GM10266 (cell line): ENCODE data around the gene MTARC1.

Experiments used
- DNase-seq: peaks from one replicate; pipeline ENCODE4 v3.0.0; 2012; ENCODE audit errors: extremely low spot score
- TF ChIP-seq, protein P1 (sequence below): IDR thresholded peaks from 2 replicates; pipeline ENCODE4 v1.5.1; 2012; ENCODE audit warnings: mild to moderate bottlenecking, low read depth; ENCODE audit not compliant: control insufficient read depth, insufficient read depth; ENCODE audit errors: missing control alignments

Gene MTARC1

DNA sequence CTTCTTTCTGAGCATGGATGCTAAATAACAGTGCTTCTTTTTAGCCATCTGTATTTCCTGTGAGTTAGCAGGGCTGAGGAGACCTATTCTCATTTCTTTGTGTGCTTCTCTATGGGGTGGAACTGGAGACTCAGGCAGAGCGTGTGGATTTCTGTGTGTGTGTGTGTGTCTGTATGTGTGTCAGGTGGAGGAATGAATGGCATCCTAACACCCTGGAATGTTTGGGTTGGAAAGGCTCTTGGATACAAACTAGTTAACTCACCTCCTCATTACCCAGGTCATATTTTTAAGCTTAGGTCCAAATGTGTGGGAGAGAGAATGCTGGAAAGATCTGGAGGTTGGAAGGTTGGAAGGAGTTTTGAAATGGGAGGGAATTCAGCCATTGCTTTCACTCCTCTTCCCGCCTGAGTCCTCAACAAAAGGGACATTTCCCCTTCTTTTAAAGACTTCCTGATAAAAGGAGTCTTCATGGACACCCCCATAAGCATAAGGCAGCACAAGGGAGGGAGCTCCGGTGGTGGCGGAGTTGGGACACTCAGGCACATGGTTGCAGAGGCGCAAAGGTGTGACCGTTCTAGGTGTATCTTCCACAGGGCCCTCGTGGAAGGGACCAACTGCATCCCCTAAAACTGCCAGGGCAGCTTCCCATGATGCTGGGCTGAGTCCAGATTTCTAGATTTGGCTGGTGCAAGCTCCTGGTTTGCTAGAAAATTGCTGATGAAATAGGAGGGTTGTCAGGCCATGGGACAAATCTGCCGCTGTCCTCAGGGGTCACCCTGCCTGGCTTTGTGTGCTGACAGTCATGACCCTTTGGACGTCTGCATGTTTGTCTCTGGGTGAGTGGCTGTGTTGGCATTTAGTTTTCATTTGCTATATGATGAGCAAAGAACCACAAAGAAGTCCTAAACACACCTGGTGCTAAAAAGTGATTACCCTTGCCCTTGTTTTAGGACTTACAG is 37.6 kb downstream of the MTARC1 start:
- TF ChIP-seq, protein P1, sequence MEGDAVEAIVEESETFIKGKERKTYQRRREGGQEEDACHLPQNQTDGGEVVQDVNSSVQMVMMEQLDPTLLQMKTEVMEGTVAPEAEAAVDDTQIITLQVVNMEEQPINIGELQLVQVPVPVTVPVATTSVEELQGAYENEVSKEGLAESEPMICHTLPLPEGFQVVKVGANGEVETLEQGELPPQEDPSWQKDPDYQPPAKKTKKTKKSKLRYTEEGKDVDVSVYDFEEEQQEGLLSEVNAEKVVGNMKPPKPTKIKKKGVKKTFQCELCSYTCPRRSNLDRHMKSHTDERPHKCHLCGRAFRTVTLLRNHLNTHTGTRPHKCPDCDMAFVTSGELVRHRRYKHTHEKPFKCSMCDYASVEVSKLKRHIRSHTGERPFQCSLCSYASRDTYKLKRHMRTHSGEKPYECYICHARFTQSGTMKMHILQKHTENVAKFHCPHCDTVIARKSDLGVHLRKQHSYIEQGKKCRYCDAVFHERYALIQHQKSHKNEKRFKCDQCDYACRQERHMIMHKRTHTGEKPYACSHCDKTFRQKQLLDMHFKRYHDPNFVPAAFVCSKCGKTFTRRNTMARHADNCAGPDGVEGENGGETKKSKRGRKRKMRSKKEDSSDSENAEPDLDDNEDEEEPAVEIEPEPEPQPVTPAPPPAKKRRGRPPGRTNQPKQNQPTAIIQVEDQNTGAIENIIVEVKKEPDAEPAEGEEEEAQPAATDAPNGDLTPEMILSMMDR: no peak
- DNase-seq: no peak

DNA sequence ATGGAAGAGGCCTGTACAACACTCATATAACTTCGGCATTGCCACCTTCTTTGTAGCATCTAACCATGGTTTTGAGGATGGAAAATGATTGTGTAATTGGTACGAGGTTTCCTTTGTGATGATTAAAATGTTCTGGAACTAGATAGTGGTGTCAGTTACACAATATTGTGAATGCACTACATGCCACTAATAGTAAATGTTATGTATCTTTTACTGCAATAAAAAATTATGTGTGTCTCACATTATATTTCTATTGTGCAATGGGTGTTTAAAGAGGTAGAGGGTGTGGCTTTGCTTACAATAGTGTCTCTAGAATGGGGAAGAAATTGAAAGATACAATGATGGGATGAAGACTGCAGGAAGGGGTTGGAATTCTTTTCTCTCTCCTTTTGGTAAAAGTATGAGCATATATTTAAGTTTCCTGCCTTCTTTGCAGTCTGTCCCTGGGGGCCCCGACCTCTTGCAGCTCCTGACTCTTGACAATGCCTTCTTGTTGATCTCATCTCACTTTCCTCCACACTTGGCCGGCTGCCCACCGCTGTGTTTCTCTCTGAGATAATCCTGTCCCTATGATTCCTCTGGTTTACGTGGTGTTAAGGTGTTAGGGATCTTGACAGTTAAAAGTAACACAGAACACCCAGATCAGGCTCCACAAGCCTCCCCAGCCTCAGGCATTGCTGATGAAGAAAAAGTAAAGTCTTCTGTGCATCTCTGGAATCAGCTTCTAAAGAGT is 39.3 kb downstream of the MTARC1 start:
- TF ChIP-seq, protein P1: no peak
- DNase-seq: no peak

DNA sequence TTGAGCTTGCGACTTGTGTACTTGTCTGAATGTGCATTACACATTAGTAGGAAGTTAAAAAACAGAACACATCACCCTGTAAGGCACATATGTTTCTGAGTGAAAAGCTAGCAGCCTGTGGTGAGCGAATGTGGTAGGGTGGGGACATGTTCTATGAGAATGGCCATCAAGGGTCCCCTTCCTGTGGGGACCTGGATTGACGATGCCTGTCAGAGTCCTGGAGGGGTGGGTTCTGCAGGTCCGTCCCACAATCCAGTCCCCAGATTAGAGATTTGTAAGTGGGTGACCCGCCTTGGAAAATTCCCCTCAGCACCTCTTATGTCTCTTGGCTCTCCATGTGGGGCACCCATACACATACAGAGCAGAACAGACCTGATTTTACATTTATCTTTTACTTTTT is 40.0 kb downstream of the MTARC1 start:
- DNase-seq: no peak
- TF ChIP-seq, protein P1: no peak

DNA sequence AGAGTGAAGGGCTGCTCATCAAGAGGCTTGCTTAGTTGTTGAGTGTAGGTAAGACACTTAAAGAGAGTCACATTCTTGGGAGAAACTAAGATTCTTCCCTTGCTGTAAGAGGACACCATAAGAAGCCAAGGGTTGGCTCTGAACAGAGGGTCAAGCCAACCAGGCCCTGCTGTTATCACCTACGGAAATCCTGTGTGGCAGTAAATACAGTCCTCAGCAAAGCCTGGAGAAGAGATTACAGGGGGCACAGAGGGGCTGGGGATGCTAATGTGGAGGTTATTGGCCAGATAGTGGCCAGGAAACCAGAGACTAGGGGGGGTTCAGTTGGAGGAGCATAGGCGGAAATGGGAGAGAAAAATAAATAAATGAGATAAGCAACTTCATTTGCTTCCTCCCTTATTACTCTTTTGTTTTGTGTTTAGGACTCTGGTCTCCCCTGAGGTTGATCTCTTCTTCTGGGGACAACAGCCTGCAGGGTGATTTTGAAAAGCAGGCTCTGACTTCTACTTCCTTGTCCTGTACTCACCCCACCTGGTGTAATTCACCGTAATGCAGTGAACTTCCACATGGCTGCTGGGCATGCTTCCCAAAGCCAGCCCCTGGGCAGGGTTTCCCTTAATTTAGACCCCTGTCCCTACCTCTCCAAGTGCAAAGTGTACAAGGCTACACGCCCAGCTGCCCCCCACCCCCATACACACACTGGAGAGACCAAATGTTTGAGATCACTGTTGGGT is 40.9 kb downstream of the MTARC1 start:
- DNase-seq: no peak
- TF ChIP-seq, protein P1: no peak

DNA sequence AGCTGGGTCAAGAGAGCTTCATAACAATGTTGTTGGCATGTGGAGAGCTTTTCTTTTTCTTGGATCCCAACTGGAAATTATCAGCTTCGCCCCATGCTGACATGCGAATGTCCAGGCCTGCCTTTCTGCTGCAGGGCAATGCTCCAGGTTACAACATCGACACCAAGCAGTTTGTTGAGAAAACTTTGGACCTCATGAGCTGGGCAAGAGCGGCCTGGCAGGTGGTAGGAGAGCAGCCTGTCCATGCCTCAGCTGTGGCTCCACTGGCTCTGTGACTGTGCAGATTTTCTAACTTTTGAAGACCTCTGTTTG is 41.4 kb downstream of the MTARC1 start:
- TF ChIP-seq, protein P1: no peak
- DNase-seq: no peak

DNA sequence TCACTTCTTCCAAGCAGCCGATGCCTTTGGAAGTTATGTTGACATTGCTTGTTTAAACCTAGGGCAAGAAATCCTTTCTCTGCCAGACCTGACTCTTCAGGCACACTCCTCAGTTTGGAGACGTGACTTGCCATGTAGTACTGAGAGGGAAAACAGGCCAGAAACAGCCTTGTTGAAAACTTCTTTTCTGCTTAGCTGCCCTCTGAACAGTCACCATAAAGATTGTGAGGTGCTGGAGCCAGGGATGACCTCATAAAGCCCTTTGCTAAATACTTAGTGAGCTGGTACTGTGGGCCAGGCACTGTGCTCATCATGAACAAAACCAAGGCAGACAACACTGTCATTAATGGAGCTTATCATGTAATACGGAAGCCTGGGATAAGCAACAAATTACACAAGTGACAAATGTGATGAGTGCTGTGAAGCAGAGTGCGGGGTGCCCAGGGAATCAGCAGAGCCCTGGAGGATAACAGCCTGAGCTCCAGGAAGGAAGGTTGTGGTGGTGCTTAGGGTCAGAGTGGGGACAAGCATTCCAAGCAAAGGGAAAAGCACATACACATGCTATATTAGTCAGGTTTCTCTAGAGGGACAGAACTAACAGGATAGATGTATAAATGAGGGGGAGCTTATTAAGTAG is 42.4 kb downstream of the MTARC1 start:
- DNase-seq: no peak
- TF ChIP-seq, protein P1: no peak
